Stimulated activated naive CD8-positive, alpha-beta T cell treated with anti-CD3 and anti-CD28 coated beads, Interleukin-15, amount 100 ng/mL, for 72 hours (primary cell): ENCODE measurements around the gene RPP14.
"Not testable (repeated sequence)": the region's sequence is repeated elsewhere in the genome, so short reads cannot be mapped to it uniquely, and the experiment has no call there.

ENCODE experiments used
- ATAC-seq: fragments of 150-1000 bp; cut with Tn5 transposase; 2 replicates; pipeline ENCODE4 v1.10.0; 2021; ENCODE audit warnings: mild to moderate bottlenecking, moderate library complexity
- DNase-seq, 2 donors: peaks; one replicate each; pipeline ENCODE4 v3.0.0; 2021 to 2022
- H3K27ac Mint-ChIP-seq, 2 donors: one replicate each; pipeline ENCODE4 v1.8.0; 2022; ENCODE audit warnings: mild to moderate bottlenecking in 2 of 2, mixed read lengths in 2 of 2, moderate library complexity in 2 of 2
- H3K27me3 Mint-ChIP-seq: one replicate; pipeline ENCODE4 v1.8.0; 2022; ENCODE audit warnings: mixed read lengths
- H3K4me1 Mint-ChIP-seq: one replicate; pipeline ENCODE4 v1.8.0; 2022; ENCODE audit warnings: mild to moderate bottlenecking, mixed read lengths
- H3K4me3 Mint-ChIP-seq, 2 donors: one replicate each; pipeline ENCODE4 v1.8.0; 2022; ENCODE audit warnings: mild to moderate bottlenecking in 2 of 2, mixed read lengths in 2 of 2, moderate library complexity in 1 of 2
- H3K9me3 Mint-ChIP-seq, 2 donors: one replicate each; pipeline ENCODE4 v1.8.0; 2022; ENCODE audit warnings: mixed read lengths in 2 of 2

Gene RPP14

GRCh38 chr3:58305882-58306711 lies at the start of gene RPP14, which contains the start of gene HTD2:
Gene RPP14, plus strand, starts transcription at chr3:58306245. Its CDS starts 4,085 bp downstream, at chr3:58310330.
Gene HTD2, plus strand, starts transcription at chr3:58306520. Its CDS starts 11,094 bp downstream, at chr3:58317614.
- Mint-ChIP-seq H3K4me1 (peaks cover 32% of the 10 kb centered on the region), H3K9me3 (peaks cover 0 to 7% of the 10 kb centered on the region in 2 donors), H3K27me3 (peaks cover 18% of the 10 kb centered on the region), H3K4me3 (peak within 1 kb of the TSS; percentile 91 to 93), H3K27ac (peak within 1 kb of the TSS; percentile 98 to 100)
- DNase-seq (peak; percentile 98 to 99), ATAC-seq (peak; percentile 92)

- Mint-ChIP-seq H3K4me1 (peaks cover 24% of the 10 kb centered on the region), H3K27ac (no peak overlapping the region)
- no peak for DNase-seq
Observed at GRCh38 chr3:58256511-58256910, 49.5 kb upstream of the RPP14 start.

GRCh38 chr3:58258392-58259055 lies 47.5 kb upstream of the RPP14 start:
- H3K4me3 Mint-ChIP-seq: peak overlapping the region in 1 of 2 donors; percentile 60
- peaks cover 24% of the 10 kb centered on the region for H3K4me1 Mint-ChIP-seq
- H3K27me3 Mint-ChIP-seq: no peaks in the 10 kb centered on the region
- ATAC-seq (no peak), DNase-seq (no peak)
- H3K27ac Mint-ChIP-seq: peak overlapping the region; percentile 37 to 59
- H3K9me3 Mint-ChIP-seq: no peaks in the 10 kb centered on the region

More at GRCh38 chr3:58256511-58256910, 49.5 kb upstream of the RPP14 start:
- H3K4me3 Mint-ChIP-seq: no peak overlapping the region
- no peaks in the 10 kb centered on the region for H3K9me3 Mint-ChIP-seq
- ATAC-seq: no peak
- H3K27me3 Mint-ChIP-seq: no peaks in the 10 kb centered on the region

- peak; percentile 89 for ATAC-seq
- peak; percentile 11 to 26 for DNase-seq
Observed at GRCh38 chr3:58260261-58260731, 45.7 kb upstream of the RPP14 start.

GRCh38 chr3:58260733-58261132 lies 45.3 kb upstream of the RPP14 start:
- H3K4me3 Mint-ChIP-seq: no peak overlapping the region
- H3K4me1 Mint-ChIP-seq: peaks cover 24% of the 10 kb centered on the region
- H3K9me3 Mint-ChIP-seq: no peaks in the 10 kb centered on the region
- ATAC-seq (no peak), DNase-seq (no peak)
- H3K27ac Mint-ChIP-seq: no peak overlapping the region
- H3K27me3 Mint-ChIP-seq: no peaks in the 10 kb centered on the region

More at GRCh38 chr3:58260261-58260731, 45.7 kb upstream of the RPP14 start:
- Mint-ChIP-seq H3K9me3 (no peaks in the 10 kb centered on the region), H3K4me1 (peaks cover 24% of the 10 kb centered on the region), H3K27me3 (no peaks in the 10 kb centered on the region), H3K4me3 (no peak overlapping the region), H3K27ac (no peak overlapping the region)

- ATAC-seq: no peak
- H3K27ac Mint-ChIP-seq: no peak overlapping the region
- no peaks in the 10 kb centered on the region for H3K9me3 Mint-ChIP-seq
- DNase-seq: no peak
- H3K4me1 Mint-ChIP-seq: peaks cover 24% of the 10 kb centered on the region
- no peaks in the 10 kb centered on the region for H3K27me3 Mint-ChIP-seq
- no peak overlapping the region for H3K4me3 Mint-ChIP-seq
Observed at GRCh38 chr3:58261954-58262666, 43.9 kb upstream of the RPP14 start.

- H3K27me3 Mint-ChIP-seq: no peaks in the 10 kb centered on the region
- H3K9me3 Mint-ChIP-seq: no peaks in the 10 kb centered on the region
- H3K27ac Mint-ChIP-seq: no peak overlapping the region
- DNase-seq (no peak), ATAC-seq (no peak)
- no peak overlapping the region for H3K4me3 Mint-ChIP-seq
- no peaks in the 10 kb centered on the region for H3K4me1 Mint-ChIP-seq
Observed at GRCh38 chr3:58266577-58266976, 39.5 kb upstream of the RPP14 start.

- not testable (repeated sequence) for H3K4me1 Mint-ChIP-seq, H3K27me3 Mint-ChIP-seq, DNase-seq, H3K4me3 Mint-ChIP-seq, H3K9me3 Mint-ChIP-seq, ATAC-seq
- peak overlapping the region in 1 of 2 donors; percentile 77 for H3K27ac Mint-ChIP-seq
Observed at GRCh38 chr3:58267543-58267942, 38.5 kb upstream of the RPP14 start.

- H3K4me1 Mint-ChIP-seq: peaks cover 9% of the 10 kb centered on the region
- no peak overlapping the region for H3K27ac Mint-ChIP-seq
- H3K9me3 Mint-ChIP-seq: no peaks in the 10 kb centered on the region
- H3K4me3 Mint-ChIP-seq: no peak overlapping the region
- DNase-seq (no peak), ATAC-seq (no peak)
- no peaks in the 10 kb centered on the region for H3K27me3 Mint-ChIP-seq
Observed at GRCh38 chr3:58269356-58269755, 36.7 kb upstream of the RPP14 start.

- no peak overlapping the region for H3K27ac Mint-ChIP-seq
- DNase-seq (no peak), ATAC-seq (no peak)
- peaks cover 9% of the 10 kb centered on the region for H3K4me1 Mint-ChIP-seq
- no peaks in the 10 kb centered on the region for H3K27me3 Mint-ChIP-seq
- no peaks in the 10 kb centered on the region for H3K9me3 Mint-ChIP-seq
- no peak overlapping the region for H3K4me3 Mint-ChIP-seq
Observed at GRCh38 chr3:58270485-58270884, 35.6 kb upstream of the RPP14 start.

- Mint-ChIP-seq H3K27ac (peak overlapping the region; percentile 30 to 56), H3K4me1 (peaks cover 9% of the 10 kb centered on the region), H3K9me3 (peaks cover 0 to 6% of the 10 kb centered on the region in 2 donors), H3K27me3 (no peaks in the 10 kb centered on the region), H3K4me3 (no peak overlapping the region)
- peak; percentile 67 for ATAC-seq
- DNase-seq: no peak
Observed at GRCh38 chr3:58271901-58272501, 34.0 kb upstream of the RPP14 start.

GRCh38 chr3:58272891-58273290 lies 33.2 kb upstream of the RPP14 start:
- peaks cover 9% of the 10 kb centered on the region for H3K4me1 Mint-ChIP-seq
- H3K9me3 Mint-ChIP-seq: peaks cover 0 to 6% of the 10 kb centered on the region in 2 donors
- no peak overlapping the region for H3K27ac Mint-ChIP-seq
- no peaks in the 10 kb centered on the region for H3K27me3 Mint-ChIP-seq
- ATAC-seq (no peak), DNase-seq (no peak)
- H3K4me3 Mint-ChIP-seq: no peak overlapping the region

- DNase-seq, H3K4me1 Mint-ChIP-seq, H3K27me3 Mint-ChIP-seq, ATAC-seq, H3K27ac Mint-ChIP-seq, H3K4me3 Mint-ChIP-seq, H3K9me3 Mint-ChIP-seq: not testable (repeated sequence)
Observed at GRCh38 chr3:58273362-58273761, 32.7 kb upstream of the RPP14 start.

- peaks cover 0 to 6% of the 10 kb centered on the region in 2 donors for H3K9me3 Mint-ChIP-seq
- ATAC-seq (no peak), DNase-seq (no peak)
- peaks cover 9% of the 10 kb centered on the region for H3K4me1 Mint-ChIP-seq
- no peaks in the 10 kb centered on the region for H3K27me3 Mint-ChIP-seq
- H3K27ac Mint-ChIP-seq: peak overlapping the region in 1 of 2 donors; percentile 68
- H3K4me3 Mint-ChIP-seq: no peak overlapping the region
Observed at GRCh38 chr3:58274027-58274614, 31.9 kb upstream of the RPP14 start.

- H3K4me3 Mint-ChIP-seq: no peak overlapping the region
Observed at GRCh38 chr3:58281069-58281468, 25.0 kb upstream of the RPP14 start.

More at GRCh38 chr3:58281069-58281468, 25.0 kb upstream of the RPP14 start:
- no peaks in the 10 kb centered on the region for H3K4me1 Mint-ChIP-seq
- H3K27me3 Mint-ChIP-seq: no peaks in the 10 kb centered on the region
- no peak overlapping the region for H3K27ac Mint-ChIP-seq
- DNase-seq: no peak
- peaks cover 0 to 6% of the 10 kb centered on the region in 2 donors for H3K9me3 Mint-ChIP-seq
- no peak for ATAC-seq
